NAMALWA (cell line): ENCODE data around the gene FUBP1.
"Not testable (repeated sequence)": the region's sequence is repeated elsewhere in the genome, so short reads cannot be mapped to it uniquely, and the experiment has no call there.

ENCODE experiments used
- DNase-seq: peaks from one replicate; pipeline ENCODE4 v3.0.0-alpha.2; 2015; ENCODE audit warnings: low spot score

FUBP1 gene

DNA sequence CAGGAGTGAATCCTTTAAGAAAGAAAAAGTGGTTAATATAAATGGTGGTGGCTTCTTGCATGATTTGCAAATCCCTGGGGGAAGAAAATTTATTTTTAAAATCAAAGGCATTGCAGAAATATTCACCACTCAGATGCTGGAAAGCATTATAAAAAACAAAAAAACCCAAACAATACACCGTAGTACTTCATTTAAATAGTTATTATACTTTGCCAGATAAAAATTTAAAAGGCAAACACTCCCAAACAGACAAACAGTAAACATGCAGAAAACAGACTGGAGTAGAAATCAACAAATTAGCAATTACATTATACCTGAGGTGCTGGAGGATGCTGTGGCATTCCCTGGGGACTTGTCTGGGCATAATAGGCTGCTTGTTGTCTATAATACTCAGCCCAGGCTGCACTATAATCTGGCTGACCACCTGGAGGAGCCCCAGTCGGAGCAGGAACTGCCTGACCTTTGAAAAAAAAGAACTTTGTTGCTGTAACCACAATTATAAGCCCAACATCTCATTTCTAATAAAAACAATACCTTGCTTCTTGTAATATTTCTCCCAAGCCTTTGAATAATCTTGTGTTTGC, 29.9 kb downstream of the FUBP1 start:
- no peak for DNase-seq

DNA sequence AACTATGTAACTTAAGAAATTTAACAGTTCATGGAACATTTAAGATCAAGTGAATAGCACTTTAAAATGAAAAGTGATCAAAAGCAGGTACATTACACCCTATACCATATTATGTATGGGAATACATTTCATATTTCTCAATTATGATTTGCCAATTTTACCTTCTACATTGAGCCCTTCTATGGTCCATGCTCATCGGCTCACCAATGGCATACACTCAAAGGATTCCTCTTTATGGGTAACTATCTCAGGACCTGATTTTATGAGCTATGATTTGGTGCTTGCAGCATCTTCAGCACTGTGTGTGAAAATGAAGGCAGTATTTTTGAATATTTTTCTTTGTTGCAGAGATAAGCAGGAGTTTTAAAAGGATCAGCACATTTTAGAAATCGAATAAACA, 33.5 kb downstream of the FUBP1 start:
- DNase-seq, result no peak

DNA sequence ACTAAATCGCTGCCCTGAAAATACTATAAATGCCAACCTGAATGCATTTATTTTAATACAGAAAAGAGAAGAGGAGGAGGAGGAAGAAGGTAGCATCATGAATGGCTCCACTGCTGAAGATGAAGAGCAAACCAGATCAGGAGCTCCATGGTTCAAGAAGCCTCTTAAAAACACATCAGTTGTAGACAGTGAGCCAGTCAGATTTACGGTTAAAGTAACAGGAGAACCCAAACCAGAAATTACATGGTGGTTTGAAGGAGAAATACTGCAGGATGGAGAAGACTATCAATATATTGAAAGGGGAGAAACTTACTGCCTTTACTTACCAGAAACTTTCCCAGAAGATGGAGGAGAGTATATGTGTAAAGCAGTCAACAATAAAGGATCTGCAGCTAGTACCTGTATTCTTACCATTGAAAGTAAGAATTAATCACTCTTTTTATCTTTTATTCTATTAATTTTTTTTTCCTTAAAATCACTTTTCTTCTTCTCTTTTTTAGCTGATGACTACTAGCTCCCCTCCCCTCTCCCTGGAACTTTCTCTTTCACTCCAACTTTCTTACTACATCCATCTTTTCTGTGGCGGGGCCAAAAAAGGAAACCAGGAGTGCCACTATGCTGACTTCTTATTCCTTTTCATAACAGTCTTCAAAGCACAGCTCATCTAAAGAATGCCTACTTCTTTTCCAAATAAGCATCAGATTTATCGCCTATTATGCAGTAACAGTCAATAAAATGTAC, 36.3 kb downstream of the FUBP1 start:
- DNase-seq, result no peak

DNA sequence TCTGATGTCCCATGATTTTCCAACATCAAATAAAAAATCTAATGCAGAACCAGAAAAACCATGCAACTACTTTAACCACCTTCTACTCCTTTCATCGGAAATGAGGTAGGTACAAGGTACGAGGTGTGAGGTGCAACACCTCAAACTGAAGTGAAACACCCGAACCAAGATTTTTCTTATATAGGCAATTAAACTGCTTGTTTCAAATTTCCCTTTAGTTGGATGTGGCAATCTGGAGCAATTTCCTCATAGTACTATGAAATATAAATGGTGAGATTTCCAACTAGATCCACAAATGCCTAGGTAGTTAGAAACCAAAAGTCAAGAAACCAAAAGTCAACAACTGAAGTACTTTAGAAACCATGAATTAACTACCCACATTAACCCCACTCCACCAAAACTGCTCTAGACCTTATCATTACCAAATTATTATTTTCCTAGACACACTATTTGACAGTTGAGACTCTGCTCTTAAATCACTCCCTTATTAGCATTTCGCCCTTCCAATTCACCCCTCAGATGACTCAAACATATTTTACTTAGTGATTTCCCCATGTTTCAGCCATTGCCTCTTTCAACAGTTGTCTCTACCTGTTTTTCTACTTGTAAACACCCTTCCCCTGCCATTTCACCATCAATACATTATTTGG, 37.8 kb downstream of the FUBP1 start:
- DNase-seq, result no peak

DNA sequence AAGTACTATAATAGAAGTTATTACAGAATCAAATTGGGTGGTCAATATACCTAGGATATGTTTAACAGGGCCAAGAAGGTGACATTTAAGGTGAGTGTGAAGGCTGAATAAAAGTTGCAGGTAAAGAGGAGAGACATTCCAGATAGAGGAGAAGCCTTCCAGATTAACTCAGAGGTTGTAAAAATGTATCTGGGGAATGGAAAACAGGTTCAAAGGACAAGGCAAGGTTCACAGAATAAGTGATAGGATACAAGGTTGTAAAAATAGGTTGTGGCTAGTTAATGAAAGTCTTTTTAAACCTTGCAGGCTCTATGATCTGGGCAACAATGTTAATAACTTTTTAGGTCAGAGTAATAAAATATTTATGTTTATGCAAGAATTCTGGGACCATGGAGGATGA, 40.2 kb downstream of the FUBP1 start:
- no peak for DNase-seq

DNA sequence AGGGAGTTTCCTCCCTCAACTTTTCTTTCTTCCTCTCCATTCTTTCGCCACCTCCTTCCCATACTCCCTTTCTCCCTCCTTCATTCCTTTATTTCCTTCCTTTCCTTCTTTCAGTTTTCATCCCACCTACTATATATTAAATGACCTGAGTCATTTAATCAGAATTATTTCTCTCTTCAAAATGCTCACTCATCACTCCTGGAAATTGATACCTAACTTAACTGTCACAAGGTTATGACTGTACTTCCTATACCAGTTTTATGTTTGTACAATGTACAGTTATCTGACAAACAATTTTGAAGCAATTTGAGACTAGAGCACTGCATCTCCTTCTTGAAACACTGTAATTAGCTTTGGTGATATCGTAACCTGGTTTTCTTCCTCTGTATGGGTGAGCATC, 49.1 kb downstream of the FUBP1 start:
- no peak for DNase-seq

DNA sequence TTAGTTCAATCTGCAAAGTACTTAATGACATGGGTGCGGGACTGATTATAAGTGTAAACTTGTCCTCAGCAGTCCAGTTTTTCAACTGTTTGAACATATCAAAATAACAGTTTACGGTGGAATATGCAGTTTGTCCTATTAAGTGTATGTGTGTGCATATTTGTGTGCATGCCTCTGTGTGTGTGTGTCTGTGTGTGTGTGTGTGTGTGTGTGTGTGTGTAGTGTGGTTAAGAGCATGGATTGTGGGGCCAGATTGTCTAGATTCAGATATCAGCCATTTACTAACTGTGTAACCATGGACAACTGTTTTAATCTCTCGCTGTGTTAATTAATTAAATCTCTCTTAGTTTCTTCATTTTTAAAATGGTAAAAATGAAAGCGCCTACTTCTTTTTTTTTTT, 51.5 kb downstream of the FUBP1 start:
- no peak for DNase-seq

DNA sequence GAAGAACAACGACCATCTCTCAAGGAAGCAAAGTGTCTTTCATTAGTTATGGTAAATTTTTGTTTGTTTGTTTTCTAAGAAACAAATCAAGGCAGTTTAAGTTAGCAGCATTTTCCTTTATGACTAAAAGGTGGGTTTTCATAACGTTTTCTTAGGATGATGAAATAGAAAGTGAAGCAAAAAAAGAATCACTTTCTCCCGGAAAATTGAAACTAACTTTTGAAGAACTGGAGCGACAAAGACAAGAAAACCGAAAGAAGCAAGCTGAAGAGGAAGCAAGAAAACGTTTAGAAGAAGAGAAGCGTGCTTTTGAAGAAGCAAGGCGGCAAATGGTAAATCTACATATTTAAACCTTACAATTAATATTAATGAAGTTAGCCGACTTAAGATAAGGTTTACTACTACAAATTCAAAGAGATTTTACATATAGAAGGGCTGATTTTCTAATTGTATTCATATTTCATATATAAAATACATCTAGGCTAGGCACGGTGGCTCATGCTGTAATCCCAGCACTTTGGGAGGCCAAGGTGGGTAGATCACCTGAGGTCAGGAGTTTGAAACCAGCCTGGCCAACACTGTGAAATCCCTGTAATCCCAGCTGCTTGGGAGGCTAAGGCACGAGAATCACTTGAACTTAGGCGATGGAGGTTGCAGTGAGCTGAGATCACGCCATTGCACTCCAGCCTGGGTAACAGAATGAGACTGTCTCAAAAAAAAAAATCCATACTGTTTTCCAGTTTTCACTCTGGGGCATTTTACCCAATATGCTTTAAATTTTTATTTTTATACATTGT, 52.1 kb downstream of the FUBP1 start:
- DNase-seq, result no peak

DNA sequence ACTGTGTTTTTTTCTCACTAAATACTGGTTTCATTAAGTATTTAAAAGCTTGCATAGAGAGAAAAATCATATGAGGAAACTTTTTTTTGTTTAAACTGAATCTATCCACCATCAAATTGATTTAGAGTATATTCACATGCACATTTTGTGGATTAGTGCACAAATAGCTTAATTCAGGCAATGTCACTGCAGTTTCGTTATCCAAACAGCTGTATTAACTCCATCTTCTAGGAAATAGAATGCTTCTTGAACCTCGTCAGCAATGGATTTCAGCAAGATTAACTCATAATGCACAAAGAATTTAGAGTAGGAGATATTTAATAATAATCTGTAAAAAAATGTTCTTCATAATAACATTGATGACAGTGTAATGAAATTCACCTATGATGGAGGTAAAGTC, 52.9 kb downstream of the FUBP1 start:
- no peak for DNase-seq

DNA sequence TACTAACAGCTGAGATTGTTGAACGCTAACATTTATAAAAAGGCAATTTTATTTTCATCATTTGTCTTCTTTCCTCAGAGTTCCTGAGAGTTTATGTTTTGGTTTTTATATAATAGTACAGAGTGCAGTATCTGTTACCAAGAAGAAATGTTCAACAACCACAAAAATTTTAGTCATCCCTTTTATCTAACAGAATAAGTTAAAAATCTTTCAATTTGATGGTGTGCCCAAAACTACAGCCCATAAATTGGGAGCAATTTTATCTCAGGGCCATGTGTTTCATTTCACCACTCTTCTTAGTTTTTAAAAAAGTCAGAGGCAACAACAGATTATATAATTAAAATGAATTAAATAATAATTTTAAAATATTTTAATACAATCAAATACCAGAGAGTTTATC, 53.4 kb downstream of the FUBP1 start:
- no peak for DNase-seq

DNA sequence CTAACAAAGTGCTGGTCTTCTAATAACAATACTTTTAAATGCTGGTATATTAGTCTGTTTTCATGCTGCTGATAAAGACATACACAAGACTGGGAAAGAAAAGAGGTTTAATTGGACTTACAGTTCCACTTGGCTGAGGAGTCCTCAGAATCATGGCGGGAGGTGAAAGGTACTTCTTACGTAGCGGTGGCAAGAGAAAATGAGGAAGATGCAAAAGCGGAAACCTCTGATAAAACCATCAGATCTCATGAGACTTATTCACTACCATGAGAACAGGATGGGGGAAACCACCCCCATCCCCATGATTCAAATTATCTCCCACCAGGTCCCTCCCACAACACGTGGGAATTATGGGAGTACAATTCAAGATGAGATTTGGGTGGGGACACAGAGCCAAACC, 60.0 kb downstream of the FUBP1 start:
- DNase-seq, result not testable (repeated sequence)

DNA sequence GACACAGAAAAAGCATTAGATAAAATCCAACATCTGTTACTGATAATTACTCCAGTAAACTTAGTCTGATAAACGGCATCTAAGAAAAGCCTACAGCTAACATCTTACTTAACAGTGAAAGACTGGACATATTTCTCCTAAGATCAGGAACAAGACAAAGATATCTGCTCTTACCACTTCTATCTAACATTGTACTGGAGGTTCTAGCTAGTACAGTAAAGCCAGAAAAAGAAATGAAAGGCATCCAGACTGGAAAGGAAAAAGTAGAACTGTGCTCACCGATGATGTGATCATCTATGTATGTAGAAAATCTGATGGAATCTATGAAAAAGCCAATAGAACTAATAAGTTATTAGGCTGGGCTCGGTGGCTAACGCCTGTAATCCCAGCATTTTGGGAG, 68.8 kb downstream of the FUBP1 start:
- no peak for DNase-seq

DNA sequence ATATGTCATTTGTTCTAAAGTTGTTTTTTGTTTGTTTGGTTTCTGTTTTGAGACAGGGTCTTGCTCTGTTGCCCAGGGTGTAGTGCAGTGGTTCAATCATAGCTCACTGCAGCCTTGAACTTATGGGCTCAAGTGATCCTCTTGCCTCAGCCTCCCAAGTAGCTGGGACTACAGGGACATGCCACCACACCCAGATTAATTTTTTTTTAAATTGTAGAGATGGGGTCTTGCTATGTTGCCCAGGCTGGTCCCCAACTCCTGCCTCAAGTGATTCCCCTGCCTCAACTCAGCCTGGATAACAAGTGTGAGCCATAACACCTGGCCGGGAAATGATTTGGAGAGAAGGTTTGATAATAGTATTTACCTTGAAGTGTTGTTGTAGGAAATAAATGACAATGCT, 72.2 kb downstream of the FUBP1 start:
- no peak for DNase-seq

DNA sequence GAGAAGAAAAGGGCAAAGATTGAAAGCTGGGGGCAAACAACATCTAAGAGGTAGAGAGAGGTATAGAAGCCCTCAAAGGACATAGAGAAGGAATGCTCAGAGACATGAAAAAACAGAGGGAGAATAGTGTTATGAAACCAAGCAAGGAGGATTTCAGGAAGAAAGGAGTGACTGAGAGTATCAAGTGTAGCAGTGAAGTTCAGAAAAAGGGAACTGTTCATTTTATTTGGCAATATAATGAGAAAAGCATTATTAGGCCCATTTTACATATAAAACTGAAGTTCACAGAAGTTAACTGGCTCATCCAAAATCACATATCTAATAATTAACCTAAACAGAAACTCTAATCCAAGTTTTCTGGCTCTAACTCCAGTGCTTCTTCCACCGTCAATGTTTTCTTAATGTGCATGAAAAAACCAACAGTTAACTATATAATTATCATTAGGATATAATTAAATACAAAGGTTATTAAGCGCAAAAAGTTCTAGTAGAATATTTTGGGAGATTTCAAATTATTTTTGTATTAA, 72.8 kb downstream of the FUBP1 start:
- DNase-seq, result no peak

DNA sequence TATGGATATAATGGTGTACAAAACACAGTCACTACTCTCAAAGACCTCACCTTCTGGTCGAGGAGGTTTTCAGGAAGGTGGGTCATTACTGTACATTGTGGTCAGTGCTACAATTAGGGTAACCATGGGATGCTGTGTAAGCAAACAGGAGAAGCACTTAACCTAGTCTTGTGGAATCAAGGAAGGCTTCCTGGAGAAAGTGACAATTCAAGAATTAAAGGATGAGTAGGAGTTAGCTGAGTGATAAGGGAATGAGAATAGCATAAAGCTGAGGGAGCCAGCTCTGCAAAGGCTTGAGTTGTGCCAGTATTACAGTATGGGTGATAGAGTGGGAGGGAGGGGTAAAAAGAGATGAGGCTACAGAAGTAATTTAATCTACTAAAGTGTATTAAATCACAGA, 73.3 kb downstream of the FUBP1 start:
- no peak for DNase-seq

DNA sequence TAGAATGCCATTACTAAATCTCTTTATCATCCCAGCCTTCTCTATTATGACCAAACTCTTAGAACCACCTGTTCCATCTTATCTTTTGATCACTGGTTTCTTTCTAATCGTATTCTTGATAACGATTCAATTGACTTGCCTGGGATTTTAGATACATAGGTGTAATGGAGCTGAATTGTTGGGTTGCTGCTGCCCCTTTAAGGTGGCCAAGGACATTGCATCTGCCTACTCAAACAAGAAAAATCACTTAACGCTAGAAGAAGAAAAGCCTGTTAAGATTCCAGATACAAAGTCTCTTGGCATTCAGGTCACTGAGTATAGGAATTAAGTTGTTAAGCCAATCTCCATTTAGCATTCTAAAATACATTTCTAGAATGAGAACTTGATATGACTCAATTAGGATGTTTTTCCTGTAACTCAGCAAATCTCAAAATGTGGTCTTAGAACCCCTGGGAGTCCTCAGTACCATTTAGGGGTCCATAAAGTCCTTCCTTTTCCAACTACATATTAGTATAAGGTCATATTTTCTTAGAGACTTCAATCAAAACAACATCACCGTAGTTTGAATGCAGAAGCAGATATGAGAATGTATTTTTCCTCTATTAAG, 78.1 kb downstream of the FUBP1 start:
- peak; percentile 68 for DNase-seq

DNA sequence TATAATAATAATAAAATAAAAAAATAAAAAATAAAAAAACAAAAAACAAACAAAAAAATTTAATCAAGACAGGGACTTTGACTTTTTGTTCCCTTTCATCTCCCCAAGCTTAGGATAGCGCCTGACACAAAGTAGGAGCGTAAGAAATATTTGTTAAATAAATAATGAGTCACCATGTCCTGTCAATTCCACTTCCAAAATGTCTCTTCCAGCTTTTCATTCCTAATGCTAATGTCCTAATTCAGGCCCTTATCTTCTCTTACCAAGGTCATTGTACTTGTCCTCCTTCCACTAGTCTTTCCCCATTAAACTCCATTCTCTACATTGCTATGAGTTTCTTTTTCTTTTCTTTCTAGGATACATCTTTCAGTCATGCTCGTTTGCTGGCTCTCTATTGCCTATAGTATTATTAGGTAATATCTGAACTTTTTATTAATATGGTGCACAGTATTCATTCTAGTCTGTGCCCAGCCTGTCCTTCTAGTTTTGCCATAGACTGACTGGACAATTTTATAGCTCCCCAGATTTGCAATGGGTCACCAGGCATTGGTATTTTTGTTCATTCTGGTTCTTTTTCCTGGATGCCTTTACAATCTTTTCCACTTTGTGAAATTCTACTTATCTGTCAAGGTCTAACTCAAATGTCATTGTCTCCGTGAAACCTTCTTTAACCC, 79.1 kb downstream of the FUBP1 start:
- DNase-seq, result no peak
